GM12878 (cell line): ENCODE measurements around the gene SBNO1. TPM values are rescaled to one million over a fixed set of nuclear protein-coding genes. Genes with fewer than 3 reads are reported as not detected.

Source experiments
- LARP7 ChIP-seq: fragments of 450-650 bp; IDR thresholded peaks from 2 replicates; pipeline ENCODE4 v1.6.1; 2017; ENCODE audit warnings: mild to moderate bottlenecking
- MTA3 ChIP-seq: IDR thresholded peaks from 2 replicates; pipeline ENCODE4 v1.6.1; 2012; ENCODE audit warnings: low read length, inconsistent platforms, borderline replicate concordance
- polyA plus RNA-seq, 11 experiments: library from polyadenylated mRNA; depleted of rRNA in 4 of 11; unstranded in 6 of 11; stranded (reverse) in 5 of 11; fragments of >200 nt; fragmentation: Nextera tagmentation in 4 of 11; fragmentation: Illumina TruSeq in 1 of 11; extraction: Ambion mirVana in 4 of 11; extraction: Trizol in 1 of 11; gene quantifications; 1 replicate in 1 of 11; 2 replicates in 10 of 11; pipeline versions ENCODE4 v1.2.1 to v1.2.3, GENCODE V29; 2011 to 2016; ENCODE audit warnings: inconsistent platforms in 2 of 11, missing spikeins in 2 of 11, low read depth in 1 of 11
- total RNA-seq, 4 experiments: library from RNA; depleted of rRNA in 3 of 4; stranded (reverse); fragments of >200 nt in 3 of 4; fragmentation: Illumina TruSeq in 1 of 4; extraction: Trizol in 1 of 4; gene quantifications; 2 replicates each; pipeline versions ENCODE4 v1.2.1 to v1.2.3, GENCODE V29; 2013 to 2021
- TF ChIP-seq, protein P1 (sequence below): fragments of 150-350 bp; IDR thresholded peaks from 2 replicates; pipeline ENCODE4 v1.6.1; 2016; ENCODE audit warnings: low read depth, low read length
- TF ChIP-seq, protein P2 (sequence below): fragments of 450-650 bp; IDR thresholded peaks from 2 replicates; pipeline ENCODE4 v1.6.1; 2017; ENCODE audit warnings: mild to moderate bottlenecking, low read depth, inconsistent platforms; ENCODE audit not compliant: poor library complexity, severe bottlenecking

SBNO1 gene
- total and polyA plus RNA-seq, 10 of the 15 experiments (the other 5 are each of a cell fraction or from before 2014, with no cell fraction given), result 7.5 to 39.7 (median 20.9) TPM

DNA sequence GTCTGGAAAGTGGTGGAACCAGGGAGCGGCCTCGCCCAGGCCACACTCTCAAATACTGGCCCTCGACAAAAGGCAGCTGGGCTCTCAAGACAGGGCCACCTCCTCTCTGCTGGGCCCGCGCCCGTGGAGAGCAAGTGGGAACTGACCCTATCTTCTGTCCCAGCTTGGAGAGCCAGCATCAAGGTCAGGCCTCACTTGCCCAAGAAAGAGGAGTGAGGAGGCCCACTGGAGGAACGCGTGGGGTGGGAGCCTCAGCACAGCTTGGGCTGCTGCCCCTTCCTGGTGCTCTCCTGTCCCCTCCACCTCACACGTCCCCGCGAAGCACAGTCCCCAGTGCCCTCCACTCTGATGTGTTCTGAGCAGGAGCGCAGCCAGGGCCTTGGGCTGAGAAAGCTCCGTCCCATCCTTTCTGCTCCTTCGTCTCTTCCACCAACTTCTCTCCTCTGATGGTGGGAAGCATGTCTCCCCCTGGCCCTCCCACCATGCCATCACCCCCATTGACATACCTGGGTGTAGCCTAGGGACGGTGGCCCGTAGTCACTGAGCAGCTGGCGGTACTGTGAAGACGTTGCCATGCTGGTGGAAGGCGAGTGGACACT, 97.9 kb downstream of the SBNO1 start (continued):
- TF ChIP-seq, protein P1, sequence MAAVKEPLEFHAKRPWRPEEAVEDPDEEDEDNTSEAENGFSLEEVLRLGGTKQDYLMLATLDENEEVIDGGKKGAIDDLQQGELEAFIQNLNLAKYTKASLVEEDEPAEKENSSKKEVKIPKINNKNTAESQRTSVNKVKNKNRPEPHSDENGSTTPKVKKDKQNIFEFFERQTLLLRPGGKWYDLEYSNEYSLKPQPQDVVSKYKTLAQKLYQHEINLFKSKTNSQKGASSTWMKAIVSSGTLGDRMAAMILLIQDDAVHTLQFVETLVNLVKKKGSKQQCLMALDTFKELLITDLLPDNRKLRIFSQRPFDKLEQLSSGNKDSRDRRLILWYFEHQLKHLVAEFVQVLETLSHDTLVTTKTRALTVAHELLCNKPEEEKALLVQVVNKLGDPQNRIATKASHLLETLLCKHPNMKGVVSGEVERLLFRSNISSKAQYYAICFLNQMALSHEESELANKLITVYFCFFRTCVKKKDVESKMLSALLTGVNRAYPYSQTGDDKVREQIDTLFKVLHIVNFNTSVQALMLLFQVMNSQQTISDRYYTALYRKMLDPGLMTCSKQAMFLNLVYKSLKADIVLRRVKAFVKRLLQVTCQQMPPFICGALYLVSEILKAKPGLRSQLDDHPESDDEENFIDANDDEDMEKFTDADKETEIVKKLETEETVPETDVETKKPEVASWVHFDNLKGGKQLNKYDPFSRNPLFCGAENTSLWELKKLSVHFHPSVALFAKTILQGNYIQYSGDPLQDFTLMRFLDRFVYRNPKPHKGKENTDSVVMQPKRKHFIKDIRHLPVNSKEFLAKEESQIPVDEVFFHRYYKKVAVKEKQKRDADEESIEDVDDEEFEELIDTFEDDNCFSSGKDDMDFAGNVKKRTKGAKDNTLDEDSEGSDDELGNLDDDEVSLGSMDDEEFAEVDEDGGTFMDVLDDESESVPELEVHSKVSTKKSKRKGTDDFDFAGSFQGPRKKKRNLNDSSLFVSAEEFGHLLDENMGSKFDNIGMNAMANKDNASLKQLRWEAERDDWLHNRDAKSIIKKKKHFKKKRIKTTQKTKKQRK, result no peak
- TF ChIP-seq LARP7 (no peak), MTA3 (no peak)
- TF ChIP-seq, protein P2, sequence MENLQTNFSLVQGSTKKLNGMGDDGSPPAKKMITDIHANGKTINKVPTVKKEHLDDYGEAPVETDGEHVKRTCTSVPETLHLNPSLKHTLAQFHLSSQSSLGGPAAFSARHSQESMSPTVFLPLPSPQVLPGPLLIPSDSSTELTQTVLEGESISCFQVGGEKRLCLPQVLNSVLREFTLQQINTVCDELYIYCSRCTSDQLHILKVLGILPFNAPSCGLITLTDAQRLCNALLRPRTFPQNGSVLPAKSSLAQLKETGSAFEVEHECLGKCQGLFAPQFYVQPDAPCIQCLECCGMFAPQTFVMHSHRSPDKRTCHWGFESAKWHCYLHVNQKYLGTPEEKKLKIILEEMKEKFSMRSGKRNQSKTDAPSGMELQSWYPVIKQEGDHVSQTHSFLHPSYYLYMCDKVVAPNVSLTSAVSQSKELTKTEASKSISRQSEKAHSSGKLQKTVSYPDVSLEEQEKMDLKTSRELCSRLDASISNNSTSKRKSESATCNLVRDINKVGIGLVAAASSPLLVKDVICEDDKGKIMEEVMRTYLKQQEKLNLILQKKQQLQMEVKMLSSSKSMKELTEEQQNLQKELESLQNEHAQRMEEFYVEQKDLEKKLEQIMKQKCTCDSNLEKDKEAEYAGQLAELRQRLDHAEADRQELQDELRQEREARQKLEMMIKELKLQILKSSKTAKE, result no peak
